HG03354 (cell line): Measurements from ENCODE around the gene TM6SF1.
"Not testable (repeated sequence)": the region's sequence is repeated elsewhere in the genome, so short reads cannot be mapped to it uniquely, and the experiment has no call there.

Experiments used
- ATAC-seq: cut with Tn5 transposase; IDR thresholded peaks from one replicate; pipeline ENCODE4 v1.9.1; 2021; ENCODE audit warnings: mild to moderate bottlenecking; ENCODE audit not compliant: unreplicated experiment, poor library complexity, severe bottlenecking

The TM6SF1 gene

DNA sequence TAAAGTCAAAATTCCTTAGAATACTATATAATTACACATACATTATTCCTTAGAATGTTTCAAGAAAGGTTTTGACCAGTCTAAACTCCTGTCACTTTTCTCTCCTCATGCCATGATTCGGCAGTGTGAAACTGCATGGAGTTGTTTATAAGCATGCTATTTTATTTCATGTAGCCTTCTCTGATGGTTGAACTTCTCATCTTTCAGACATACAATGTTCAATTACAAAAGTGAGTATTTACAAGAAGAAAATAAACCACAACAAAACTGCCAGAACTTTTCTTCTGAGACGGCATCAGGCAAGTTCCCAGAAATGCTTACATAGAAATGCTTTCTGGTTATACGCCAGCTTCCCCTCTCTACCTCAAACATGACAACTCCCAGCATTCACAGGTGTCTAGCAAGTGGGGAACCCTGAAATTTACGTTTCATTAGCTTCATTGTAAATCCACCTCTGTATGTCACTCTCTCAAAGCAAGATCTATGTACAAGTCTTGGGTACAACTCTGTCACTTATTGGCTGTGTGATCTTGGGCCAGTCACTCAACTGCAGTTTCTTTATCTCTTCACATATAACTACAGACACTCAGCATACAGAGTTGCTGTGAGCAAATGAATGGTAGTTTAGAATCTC, 57.4 kb downstream of the TM6SF1 start:
- ATAC-seq, result no peak

DNA sequence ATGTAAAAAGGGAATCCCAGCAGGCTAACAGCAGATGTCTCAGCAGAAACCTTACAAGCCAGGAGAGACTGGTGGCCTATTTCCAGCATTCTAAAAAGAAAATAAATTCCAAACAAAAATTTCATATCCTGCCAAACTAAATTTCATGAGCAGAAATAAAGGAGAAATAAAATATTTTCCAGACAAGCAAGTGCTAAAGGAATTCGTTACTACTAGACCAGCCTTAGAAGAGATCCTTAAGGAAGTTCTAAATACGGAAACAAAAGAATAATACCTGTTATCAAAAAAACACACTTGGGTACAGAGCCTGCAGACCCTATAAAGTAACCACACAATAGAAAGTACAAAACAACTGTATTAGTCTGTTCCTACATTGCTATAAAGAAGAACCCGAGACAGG, 58.8 kb downstream of the TM6SF1 start:
- no peak for ATAC-seq

DNA sequence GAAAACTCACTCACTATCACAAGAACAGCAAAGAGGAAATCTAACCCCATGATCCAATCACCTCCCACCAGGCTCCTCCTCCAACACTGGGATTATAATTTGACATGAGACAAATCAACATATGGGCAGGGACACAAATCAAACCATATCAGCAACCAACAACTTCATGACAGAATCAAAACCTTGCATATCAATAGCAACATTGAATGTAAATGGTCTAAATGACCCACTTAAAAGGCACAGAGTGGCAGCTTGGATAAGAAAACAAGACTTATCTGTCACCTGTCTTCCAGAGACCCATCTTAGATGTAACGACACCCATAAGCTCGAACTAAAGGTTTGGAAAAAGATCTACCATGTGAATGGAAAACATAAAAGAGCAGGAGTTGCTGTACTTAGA, 59.4 kb downstream of the TM6SF1 start:
- no peak for ATAC-seq

DNA sequence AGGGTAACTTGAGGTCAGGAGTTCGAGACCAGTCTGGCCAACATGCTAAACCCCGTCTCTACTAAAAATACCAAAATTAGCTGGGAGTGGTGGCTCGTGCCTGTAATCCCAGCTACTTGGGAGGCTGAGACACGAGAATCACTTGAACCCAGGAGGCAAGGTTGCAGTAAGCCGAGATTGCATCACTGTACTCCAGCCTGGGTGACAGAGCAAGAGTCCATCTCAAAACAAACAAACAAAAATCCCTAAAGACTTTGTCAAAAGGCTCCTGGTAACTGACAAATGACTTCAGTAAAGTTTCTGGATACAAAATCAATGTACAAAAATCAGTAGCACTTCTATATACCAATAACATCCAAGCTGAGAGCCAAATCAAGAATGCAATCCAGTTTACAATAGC, 62.1 kb downstream of the TM6SF1 start:
- not testable (repeated sequence) for ATAC-seq

DNA sequence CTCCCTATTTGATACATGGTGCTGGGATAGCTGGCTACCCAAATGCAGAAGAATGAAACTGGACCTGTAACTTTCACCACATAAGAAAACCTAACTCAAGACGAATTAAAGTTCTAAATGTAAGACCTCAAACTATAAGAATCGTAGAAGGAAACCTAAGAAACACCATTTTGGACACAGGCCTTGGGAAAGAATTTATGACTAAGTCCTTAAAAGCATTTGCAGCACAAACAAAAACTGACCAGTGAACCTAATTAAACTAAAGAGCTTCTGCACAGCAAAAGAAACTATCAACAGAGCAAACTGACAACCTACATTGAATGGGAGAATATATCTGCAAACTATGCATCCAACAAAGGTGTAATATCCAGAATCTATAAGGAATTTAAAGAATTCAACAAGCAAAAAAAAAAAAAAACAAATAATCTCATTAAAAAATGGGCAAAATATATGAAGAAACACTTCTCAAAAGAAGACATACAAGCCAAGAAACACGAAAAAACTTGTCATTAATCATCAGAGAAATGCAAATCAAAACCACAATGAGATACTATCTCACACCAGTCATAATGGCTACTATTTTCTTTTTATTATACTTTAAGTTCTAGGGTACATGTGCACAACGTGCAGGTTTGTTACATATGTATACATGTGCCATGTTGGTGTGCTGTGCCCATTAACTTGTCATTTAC, 63.2 kb downstream of the TM6SF1 start:
- ATAC-seq, result no peak

DNA sequence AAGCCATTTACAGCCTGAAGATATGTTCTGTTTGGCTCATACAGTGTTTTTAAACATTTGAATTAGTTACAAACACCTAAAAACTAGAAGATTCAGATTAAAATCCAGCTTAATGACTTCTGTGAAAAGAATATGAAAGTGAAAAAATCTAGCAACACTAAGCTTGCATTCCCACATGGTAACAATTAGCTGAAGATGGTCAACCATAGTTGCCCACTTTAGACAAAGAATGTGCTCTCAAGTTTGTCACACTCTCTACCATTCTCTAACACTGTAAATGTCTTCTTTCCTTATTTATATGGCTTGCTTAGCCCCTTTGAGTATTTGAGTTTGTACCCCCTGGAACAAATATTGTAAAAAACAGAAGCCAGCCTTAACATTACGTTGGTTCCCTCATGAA, 67.4 kb downstream of the TM6SF1 start:
- no peak for ATAC-seq

DNA sequence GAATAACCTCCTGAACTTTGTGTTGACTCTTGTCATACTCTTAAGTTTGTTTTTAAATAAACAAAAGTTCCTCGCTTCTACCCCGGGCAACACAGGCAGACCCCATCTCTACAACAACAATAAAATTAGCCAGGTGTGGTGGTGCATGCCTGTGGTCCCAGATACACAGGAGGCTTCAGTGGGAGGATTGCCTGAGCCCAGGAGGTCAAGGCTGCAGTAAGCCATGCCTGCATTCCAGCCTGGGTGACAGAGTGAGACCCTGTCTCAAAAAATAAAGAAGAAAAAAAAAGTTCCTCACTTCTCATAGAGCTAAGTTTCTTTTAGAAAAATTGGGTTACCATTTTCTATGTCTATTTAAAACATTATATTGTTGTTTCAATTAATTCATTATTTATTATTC, 70.9 kb downstream of the TM6SF1 start:
- ATAC-seq, result no peak

DNA sequence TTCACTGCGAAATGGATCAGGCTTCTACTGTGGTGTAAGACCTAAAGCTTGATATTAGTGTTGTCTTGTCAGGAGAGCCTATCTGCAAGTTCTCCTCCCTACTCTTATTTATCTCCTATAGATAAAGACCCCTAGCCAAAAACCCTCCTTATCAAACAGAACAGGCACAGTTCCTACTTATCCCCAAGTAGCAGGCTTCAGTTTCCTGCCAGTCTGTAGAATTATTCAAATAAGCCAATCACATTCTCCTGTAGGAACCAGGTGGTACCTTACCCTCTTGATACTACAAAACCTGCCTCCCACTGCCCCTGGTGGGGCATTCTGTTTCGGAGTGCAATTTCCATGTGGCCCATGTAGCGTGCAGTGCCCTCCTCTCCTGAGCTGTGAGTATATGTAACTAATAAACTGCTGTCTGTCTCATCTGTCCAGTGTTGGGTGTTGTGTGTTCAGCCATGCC, 71.5 kb downstream of the TM6SF1 start:
- no peak for ATAC-seq

DNA sequence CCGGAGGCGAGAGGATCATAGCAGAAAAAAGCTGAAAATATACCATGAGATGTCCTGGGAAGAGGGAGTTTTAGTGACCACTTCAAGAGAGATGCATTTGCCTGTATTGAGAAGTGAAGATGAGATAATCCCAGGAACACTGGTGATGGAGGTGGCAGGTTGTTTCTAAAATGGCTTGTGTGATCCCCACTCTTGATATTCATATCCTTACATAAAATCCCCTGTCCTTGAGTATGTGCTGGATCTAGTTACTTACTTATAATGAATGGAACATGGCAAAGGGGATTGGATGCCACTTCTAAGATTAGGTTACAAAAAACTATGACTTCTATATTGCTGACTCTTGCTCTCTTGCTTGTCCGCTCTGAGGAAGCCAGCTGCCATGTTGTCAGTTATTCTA, 78.1 kb downstream of the TM6SF1 start:
- no peak for ATAC-seq
